HepG2 (cell line): ENCODE measurements around the gene URM1. TPM values are rescaled to one million over a fixed set of nuclear protein-coding genes. Genes with fewer than 3 reads are reported as not detected.

Source experiments
- ATAC-seq: fragments of 200-7000 bp; cut with Tn5 transposase; 3 replicates; pipeline ENCODE4 v1.9.1; 2020; ENCODE audit warnings: mild to moderate bottlenecking, moderate library complexity
- BruUV-seq: library from RNA; stranded (reverse); fragments of 400-500 nt; replicated peaks from 2 replicates; lab custom pipeline; 2021; lab: Mats Ljungman, UMichigan
- CTCF ChIA-PET: fragments of 300-600 bp; formaldehyde crosslinking; extraction: SDS; loops from one replicate; lab custom pipeline; 2021; ENCODE audit warnings: low total read pairs, inconsistent platforms, low intra/inter-chr PET ratio; lab: Yijun Ruan, JAX
- POLR2A ChIA-PET: fragments of 350-600 bp; sonication (Branson Sonifier 250); formaldehyde crosslinking; loops from one replicate; lab custom pipeline; 2020; ENCODE audit warnings: antibody characterized with exemption, inconsistent platforms; lab: Yijun Ruan, JAX
- DNase-seq: peaks from one replicate; pipeline ENCODE4 v3.0.0-alpha.2; 2015; ENCODE audit warnings: low spot score
- FAIRE-seq: peaks from 3 replicates; lab custom pipeline; 2011; peaks lifted over from hg19 to GRCh38; lab: Jason Lieb, UNC
- H2AFZ ChIP-seq: one replicate; pipeline ENCODE4 v1.6.1; 2011; ENCODE audit warnings: low read length, inconsistent platforms
- H3K27ac ChIP-seq: fragments of 300-600 bp; 3 replicates; pipeline ENCODE4 v1.8.0; 2011; ENCODE audit warnings: mixed run types, mild to moderate bottlenecking, mixed read lengths, low read length, inconsistent platforms; ENCODE audit not compliant: insufficient read depth; ENCODE audit errors: extremely low read length
- H3K27me3 ChIP-seq, 2 experiments: fragments of 200-600 bp in 1 of 2; 2 replicates in 1 of 2; 3 replicates in 1 of 2; pipeline versions ENCODE4 v1.6.0 to v1.8.0; 2011; ENCODE audit warnings: low read length in 2 of 2, mild to moderate bottlenecking in 2 of 2, moderate library complexity in 2 of 2, inconsistent platforms in 1 of 2; ENCODE audit not compliant: insufficient read depth in 2 of 2, control insufficient read depth in 1 of 2
- H3K36me3 ChIP-seq, 2 experiments: fragments of 200-600 bp in 1 of 2; replicated peaks in 1 of 2; 2 replicates in 1 of 2; 3 replicates in 1 of 2; pipeline versions ENCODE4 v1.5.1 to v1.8.0; 2011; ENCODE audit warnings: low read length in 2 of 2, inconsistent platforms in 1 of 2; ENCODE audit not compliant: insufficient read depth in 2 of 2, control insufficient read depth in 1 of 2
- H3K4me1 ChIP-seq: 2 replicates; pipeline ENCODE4 v1.5.1; 2012; ENCODE audit warnings: low read length, inconsistent platforms; ENCODE audit not compliant: insufficient read depth
- H3K4me2 ChIP-seq: 2 replicates; pipeline ENCODE4 v1.6.0; 2011; ENCODE audit warnings: low read depth, low read length, inconsistent platforms
- H3K4me3 ChIP-seq, 3 experiments: fragments of 200-600 bp in 1 of 3; sonication (generic), shearing (Covaris generic) in 1 of 3; replicated peaks in 1 of 3; 2 replicates each; pipeline ENCODE4 v1.5.1; 2011 to 2016; ENCODE audit warnings: low read length in 3 of 3, inconsistent platforms in 2 of 3, low read depth in 2 of 3, mild to moderate bottlenecking in 2 of 3, control low read depth in 1 of 3, mixed read lengths in 1 of 3; ENCODE audit not compliant: insufficient read depth in 1 of 3
- H3K79me2 ChIP-seq: one replicate; pipeline ENCODE4 v1.6.1; 2011; ENCODE audit warnings: low read length, inconsistent platforms; ENCODE audit not compliant: insufficient read depth
- H3K9ac ChIP-seq: 2 replicates; pipeline ENCODE4 v1.6.0; 2011; ENCODE audit warnings: mild to moderate bottlenecking, low read depth, low read length, inconsistent platforms; ENCODE audit not compliant: insufficient read depth
- H3K9me3 ChIP-seq: 2 replicates; pipeline ENCODE4 v1.5.1; 2012; ENCODE audit warnings: mild to moderate bottlenecking, low read length
- H4K20me1 ChIP-seq: 2 replicates; pipeline ENCODE4 v1.6.0; 2011; ENCODE audit warnings: inconsistent platforms, mild to moderate bottlenecking, low read length, moderate library complexity; ENCODE audit not compliant: insufficient read depth
- BORCS8-MEF2B ChIP-seq: sonication (generic); formaldehyde crosslinking; IDR thresholded peaks from 2 replicates; pipeline ENCODE4 v1.8.0; 2022; ENCODE audit warnings: mild to moderate bottlenecking, missing genetic modification reagents
- CHD2 ChIP-seq: IDR thresholded peaks from 2 replicates; pipeline ENCODE4 v1.6.1; 2011; ENCODE audit warnings: low read depth, low read length, improper control_type of control experiment
- HES4 ChIP-seq: sonication (generic); formaldehyde crosslinking; IDR thresholded peaks from 2 replicates; pipeline ENCODE4 v1.9.0; 2021; ENCODE audit warnings: mild to moderate bottlenecking, missing genetic modification reagents, borderline replicate concordance
- HNRNPH1 ChIP-seq: fragments of 200-400 bp; formaldehyde crosslinking; optimal IDR thresholded peaks from 2 replicates; pipeline ENCODE3; 2017; ENCODE audit warnings: mild to moderate bottlenecking, low read depth, low read length
- HNRNPL ChIP-seq: fragments of 200-400 bp; formaldehyde crosslinking; IDR thresholded peaks from 2 replicates; pipeline ENCODE4 v1.6.1; 2017; ENCODE audit warnings: mild to moderate bottlenecking, low read depth, low read length
- MIER2 ChIP-seq: IDR thresholded peaks from 2 replicates; pipeline ENCODE4 v1.6.1; 2016; ENCODE audit warnings: missing biosample characterization, missing genetic modification reagents
- RFXAP ChIP-seq: sonication (generic); formaldehyde crosslinking; IDR thresholded peaks from 2 replicates; pipeline ENCODE4 v1.4.0; 2020; ENCODE audit warnings: missing genetic modification reagents, borderline replicate concordance
- SRSF1 ChIP-seq: fragments of 200-400 bp; formaldehyde crosslinking; optimal IDR thresholded peaks from 2 replicates; pipeline ENCODE3; 2017; ENCODE audit warnings: mild to moderate bottlenecking, low read depth, low read length, moderate library complexity
- TRIM24 ChIP-seq: sonication (generic); formaldehyde crosslinking; IDR thresholded peaks from 2 replicates; pipeline ENCODE4 v1.8.0; 2022; ENCODE audit warnings: mild to moderate bottlenecking, missing genetic modification reagents
- ZNF776 ChIP-seq: sonication (generic); formaldehyde crosslinking; IDR thresholded peaks from 2 replicates; pipeline ENCODE4 v1.4.0; 2020; ENCODE audit warnings: mild to moderate bottlenecking, missing genetic modification reagents
- WGBS: methylation state at CpG from one replicate; pipeline ENCODE4 v1.1.6; 2017; ENCODE audit warnings: low lambda C conversion rate; 5-methylcytosine and 5-hydroxymethylcytosine counted together
- in situ Hi-C: cut with HindIII; loops from 2 replicates; pipeline ENCODE4 v1.10.0; 2017; ENCODE audit warnings: low pct_unique_long_range_greater_than_20kb; ENCODE audit not compliant: extremely low pct_ligation_motif_present
- intact Hi-C: fragments of 100-400 bp; cut with micrococcal nuclease; formaldehyde crosslinking; loops from one replicate; pipeline ENCODE4 v1.10.0; 2022; ENCODE audit not compliant: unreplicated experiment
- polyA plus RNA-seq, 8 experiments: library from polyadenylated mRNA; depleted of rRNA in 3 of 8; stranded (reverse) in 7 of 8; unstranded in 1 of 8; fragments of >200 nt; fragmentation: Illumina TruSeq in 4 of 8; extraction: Trizol in 4 of 8; gene quantifications; 2 replicates each; pipeline versions ENCODE4 v1.2.1 to v1.2.3, GENCODE V29; 2011 to 2016; ENCODE audit warnings: low read depth in 4 of 8, missing spikeins in 1 of 8, mixed read lengths in 1 of 8; ENCODE audit not compliant: insufficient read depth in 1 of 8
- total RNA-seq, 5 experiments: library from RNA; depleted of rRNA; stranded (reverse); fragments of >200 nt; fragmentation: Illumina TruSeq; extraction: Trizol; gene quantifications; 2 replicates each; pipeline ENCODE4 v1.2.3, GENCODE V29; 2016; ENCODE audit warnings: low read depth in 1 of 5
- TF ChIP-seq, protein P1 (sequence below): IDR thresholded peaks from 2 replicates; pipeline ENCODE4 v1.6.1; 2012; ENCODE audit warnings: low read length, improper control_type of control experiment
- TF ChIP-seq, protein P2 (sequence below): sonication (generic); formaldehyde crosslinking; IDR thresholded peaks from 2 replicates; pipeline ENCODE4 v1.4.0; 2020; ENCODE audit warnings: missing genetic modification reagents, mild to moderate bottlenecking, borderline replicate concordance
- TF ChIP-seq, protein P3 (sequence below): sonication (generic); formaldehyde crosslinking; IDR thresholded peaks from 2 replicates; pipeline ENCODE4 v1.8.0; 2022; ENCODE audit warnings: mild to moderate bottlenecking, missing genetic modification reagents; ENCODE audit not compliant: insufficient replicate concordance
- TF ChIP-seq, protein P4 (sequence below): sonication (generic); formaldehyde crosslinking; IDR thresholded peaks from 2 replicates; pipeline ENCODE4 v1.5.1; 2020; ENCODE audit warnings: mild to moderate bottlenecking, missing genetic modification reagents

Gene URM1
- total and polyA plus RNA-seq, 2 of the 13 experiments (the other 11 are each of a cell fraction or from before 2014, with no cell fraction given) = 37.1 to 41.3 TPM

DNA sequence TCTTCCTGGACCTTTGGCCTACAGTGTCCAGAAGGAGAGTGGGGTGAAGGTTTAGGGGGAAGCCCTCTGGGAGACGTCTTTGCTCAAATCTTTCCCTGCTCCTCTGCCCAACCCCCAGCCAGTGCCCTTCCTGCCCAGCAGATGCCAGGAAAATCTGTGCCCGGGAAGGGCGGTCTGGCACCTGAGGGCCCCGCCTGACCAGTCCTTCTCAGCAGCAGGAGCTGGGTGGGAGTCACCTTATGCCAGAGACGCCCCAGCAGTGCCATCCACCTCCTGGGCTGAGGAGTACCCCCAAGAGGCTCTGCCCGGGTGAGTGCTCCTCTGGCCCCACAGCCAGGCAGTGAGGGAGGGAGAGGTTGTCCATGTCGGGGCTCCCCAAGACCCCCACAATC lies 34.6 kb downstream of the URM1 start:
- H3K27me3 ChIP-seq = peaks cover 0 to 13% of the 10 kb centered on the region in 2 experiments; a peak in 1 of 5 replicates
- in situ Hi-C loops = no loop called here
- no peak for DNase-seq
- FAIRE-seq = no peak
- H3K4me3 ChIP-seq = peak overlapping the region; percentile 52 to 68 (median 55)
- no peaks in the 10 kb centered on the region for H3K79me2 ChIP-seq
- WGBS = 0% methylated on average over 1 of the region's 7 CpGs
- POLR2A ChIA-PET = interaction anchor here (1.3 kb wide), 1 partner anchor 14 kb away, joined by 4 read pairs; no protein-coding TSS in a partner anchor
- H4K20me1 ChIP-seq = no peaks in the 10 kb centered on the region
- H3K4me1 ChIP-seq = peaks cover 45% of the 10 kb centered on the region
- no peak; the same call in 2 of the 3 replicates for ATAC-seq
- no peaks in the 10 kb centered on the region for H3K9me3 ChIP-seq
- H2AFZ ChIP-seq = peak overlapping the region; percentile 95
- BruUV-seq = no TSS peak
- H3K9ac ChIP-seq = peak overlapping the region; percentile 69
- intact Hi-C loops = no loop called here
- CTCF ChIA-PET = no interaction called here
- H3K36me3 ChIP-seq = no peaks in the 10 kb centered on the region
- H3K4me2 ChIP-seq = peak overlapping the region; percentile 88
- H3K27ac ChIP-seq = no peak overlapping the region
- 0 out of 2 replicates have a peak, but pooled peaks have one; percentile 1 for TF ChIP-seq BORCS8-MEF2B
- no peak for TF ChIP-seq HES4 (CRISPR knock-in tag)
- no peak for TF ChIP-seq CHD2
- no peak for TF ChIP-seq TRIM24 (CRISPR knock-in tag)
- TF ChIP-seq HNRNPH1 = no peak
- TF ChIP-seq RFXAP = no peak
- no peak for TF ChIP-seq MIER2 (CRISPR knock-in tag)
- no peak for TF ChIP-seq ZNF776 (CRISPR knock-in tag)
- TF ChIP-seq HNRNPL = peak; percentile 94
- TF ChIP-seq, protein P1, sequence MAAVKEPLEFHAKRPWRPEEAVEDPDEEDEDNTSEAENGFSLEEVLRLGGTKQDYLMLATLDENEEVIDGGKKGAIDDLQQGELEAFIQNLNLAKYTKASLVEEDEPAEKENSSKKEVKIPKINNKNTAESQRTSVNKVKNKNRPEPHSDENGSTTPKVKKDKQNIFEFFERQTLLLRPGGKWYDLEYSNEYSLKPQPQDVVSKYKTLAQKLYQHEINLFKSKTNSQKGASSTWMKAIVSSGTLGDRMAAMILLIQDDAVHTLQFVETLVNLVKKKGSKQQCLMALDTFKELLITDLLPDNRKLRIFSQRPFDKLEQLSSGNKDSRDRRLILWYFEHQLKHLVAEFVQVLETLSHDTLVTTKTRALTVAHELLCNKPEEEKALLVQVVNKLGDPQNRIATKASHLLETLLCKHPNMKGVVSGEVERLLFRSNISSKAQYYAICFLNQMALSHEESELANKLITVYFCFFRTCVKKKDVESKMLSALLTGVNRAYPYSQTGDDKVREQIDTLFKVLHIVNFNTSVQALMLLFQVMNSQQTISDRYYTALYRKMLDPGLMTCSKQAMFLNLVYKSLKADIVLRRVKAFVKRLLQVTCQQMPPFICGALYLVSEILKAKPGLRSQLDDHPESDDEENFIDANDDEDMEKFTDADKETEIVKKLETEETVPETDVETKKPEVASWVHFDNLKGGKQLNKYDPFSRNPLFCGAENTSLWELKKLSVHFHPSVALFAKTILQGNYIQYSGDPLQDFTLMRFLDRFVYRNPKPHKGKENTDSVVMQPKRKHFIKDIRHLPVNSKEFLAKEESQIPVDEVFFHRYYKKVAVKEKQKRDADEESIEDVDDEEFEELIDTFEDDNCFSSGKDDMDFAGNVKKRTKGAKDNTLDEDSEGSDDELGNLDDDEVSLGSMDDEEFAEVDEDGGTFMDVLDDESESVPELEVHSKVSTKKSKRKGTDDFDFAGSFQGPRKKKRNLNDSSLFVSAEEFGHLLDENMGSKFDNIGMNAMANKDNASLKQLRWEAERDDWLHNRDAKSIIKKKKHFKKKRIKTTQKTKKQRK = no peak
- TF ChIP-seq, protein P2, sequence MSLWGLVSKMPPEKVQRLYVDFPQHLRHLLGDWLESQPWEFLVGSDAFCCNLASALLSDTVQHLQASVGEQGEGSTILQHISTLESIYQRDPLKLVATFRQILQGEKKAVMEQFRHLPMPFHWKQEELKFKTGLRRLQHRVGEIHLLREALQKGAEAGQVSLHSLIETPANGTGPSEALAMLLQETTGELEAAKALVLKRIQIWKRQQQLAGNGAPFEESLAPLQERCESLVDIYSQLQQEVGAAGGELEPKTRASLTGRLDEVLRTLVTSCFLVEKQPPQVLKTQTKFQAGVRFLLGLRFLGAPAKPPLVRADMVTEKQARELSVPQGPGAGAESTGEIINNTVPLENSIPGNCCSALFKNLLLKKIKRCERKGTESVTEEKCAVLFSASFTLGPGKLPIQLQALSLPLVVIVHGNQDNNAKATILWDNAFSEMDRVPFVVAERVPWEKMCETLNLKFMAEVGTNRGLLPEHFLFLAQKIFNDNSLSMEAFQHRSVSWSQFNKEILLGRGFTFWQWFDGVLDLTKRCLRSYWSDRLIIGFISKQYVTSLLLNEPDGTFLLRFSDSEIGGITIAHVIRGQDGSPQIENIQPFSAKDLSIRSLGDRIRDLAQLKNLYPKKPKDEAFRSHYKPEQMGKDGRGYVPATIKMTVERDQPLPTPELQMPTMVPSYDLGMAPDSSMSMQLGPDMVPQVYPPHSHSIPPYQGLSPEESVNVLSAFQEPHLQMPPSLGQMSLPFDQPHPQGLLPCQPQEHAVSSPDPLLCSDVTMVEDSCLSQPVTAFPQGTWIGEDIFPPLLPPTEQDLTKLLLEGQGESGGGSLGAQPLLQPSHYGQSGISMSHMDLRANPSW (CRISPR knock-in tag) = no peak
- TF ChIP-seq, protein P3, sequence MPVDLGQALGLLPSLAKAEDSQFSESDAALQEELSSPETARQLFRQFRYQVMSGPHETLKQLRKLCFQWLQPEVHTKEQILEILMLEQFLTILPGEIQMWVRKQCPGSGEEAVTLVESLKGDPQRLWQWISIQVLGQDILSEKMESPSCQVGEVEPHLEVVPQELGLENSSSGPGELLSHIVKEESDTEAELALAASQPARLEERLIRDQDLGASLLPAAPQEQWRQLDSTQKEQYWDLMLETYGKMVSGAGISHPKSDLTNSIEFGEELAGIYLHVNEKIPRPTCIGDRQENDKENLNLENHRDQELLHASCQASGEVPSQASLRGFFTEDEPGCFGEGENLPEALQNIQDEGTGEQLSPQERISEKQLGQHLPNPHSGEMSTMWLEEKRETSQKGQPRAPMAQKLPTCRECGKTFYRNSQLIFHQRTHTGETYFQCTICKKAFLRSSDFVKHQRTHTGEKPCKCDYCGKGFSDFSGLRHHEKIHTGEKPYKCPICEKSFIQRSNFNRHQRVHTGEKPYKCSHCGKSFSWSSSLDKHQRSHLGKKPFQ (CRISPR knock-in tag) = no peak
- TF ChIP-seq, protein P4, sequence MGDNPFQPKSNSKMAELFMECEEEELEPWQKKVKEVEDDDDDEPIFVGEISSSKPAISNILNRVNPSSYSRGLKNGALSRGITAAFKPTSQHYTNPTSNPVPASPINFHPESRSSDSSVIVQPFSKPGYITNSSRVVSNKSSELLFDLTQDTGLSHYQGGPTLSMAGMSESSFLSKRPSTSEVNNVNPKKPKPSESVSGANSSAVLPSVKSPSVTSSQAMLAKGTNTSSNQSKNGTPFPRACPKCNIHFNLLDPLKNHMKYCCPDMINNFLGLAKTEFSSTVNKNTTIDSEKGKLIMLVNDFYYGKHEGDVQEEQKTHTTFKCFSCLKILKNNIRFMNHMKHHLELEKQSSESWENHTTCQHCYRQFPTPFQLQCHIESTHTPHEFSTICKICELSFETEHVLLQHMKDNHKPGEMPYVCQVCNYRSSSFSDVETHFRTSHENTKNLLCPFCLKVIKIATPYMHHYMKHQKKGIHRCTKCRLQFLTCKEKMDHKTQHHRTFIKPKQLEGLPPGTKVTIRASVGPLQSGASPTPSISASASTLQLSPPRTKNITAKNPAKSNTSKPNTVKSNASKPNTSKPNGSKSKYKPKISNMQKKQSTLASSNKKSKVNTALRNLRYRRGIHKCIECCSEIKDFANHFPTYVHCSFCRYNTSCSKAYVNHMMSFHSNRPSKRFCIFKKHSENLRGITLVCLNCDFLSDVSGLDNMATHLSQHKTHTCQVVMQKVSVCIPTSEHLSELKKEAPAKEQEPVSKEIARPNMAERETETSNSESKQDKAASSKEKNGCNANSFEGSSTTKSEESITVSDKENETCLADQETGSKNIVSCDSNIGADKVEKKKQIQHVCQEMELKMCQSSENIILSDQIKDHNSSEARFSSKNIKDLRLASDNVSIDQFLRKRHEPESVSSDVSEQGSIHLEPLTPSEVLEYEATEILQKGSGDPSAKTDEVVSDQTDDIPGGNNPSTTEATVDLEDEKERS = 0 out of 2 replicates have a peak, but pooled peaks have one; percentile 7
- peak; percentile 8 for TF ChIP-seq SRSF1
